ENCODE measurements around the gene ARTN.

The ARTN gene

GRCh38 chr1:43982241-43982640 is 48.6 kb downstream of the ARTN start:
- DNase-seq (ENCODE audit: insufficient read length, low spot score) (no peak), FAIRE-seq (no peak)

GRCh38 chr1:43982808-43983207 is 49.2 kb downstream of the ARTN start:
- DNase-seq (ENCODE audit: insufficient read length, low spot score) (no peak), FAIRE-seq (no peak)

- FAIRE-seq (no peak), DNase-seq (ENCODE audit: insufficient read length, low spot score) (no peak)
These were observed 49.8 kb downstream of the ARTN start for GRCh38 chr1:43983253-43983899.

- DNase-seq (ENCODE audit: insufficient read length, low spot score) (no peak), FAIRE-seq (no peak)
These were observed 51.3 kb downstream of the ARTN start for GRCh38 chr1:43984855-43985254.

- FAIRE-seq = no peak
- DNase-seq (ENCODE audit: insufficient read length, low spot score) = no peak
These were observed 52.5 kb downstream of the ARTN start for GRCh38 chr1:43985984-43986595.

GRCh38 chr1:43986712-43987111 is 53.1 kb downstream of the ARTN start:
- no peak for FAIRE-seq

More at GRCh38 chr1:43986712-43987111, 53.1 kb downstream of the ARTN start:
- no peak for DNase-seq (ENCODE audit: insufficient read length, low spot score)

All from HTR-8/SVneo (cell line).